ENCODE measurements around the gene XYLT1. TPM values are rescaled to one million over a fixed set of nuclear protein-coding genes. Genes with fewer than 3 reads are reported as not detected.

Gene XYLT1
- total and polyA plus RNA-seq, 10 of the 15 experiments (the other 5 are each of a cell fraction or from before 2014, with no cell fraction given): 0.88 to 14.8 (median 5.8) TPM

DNA sequence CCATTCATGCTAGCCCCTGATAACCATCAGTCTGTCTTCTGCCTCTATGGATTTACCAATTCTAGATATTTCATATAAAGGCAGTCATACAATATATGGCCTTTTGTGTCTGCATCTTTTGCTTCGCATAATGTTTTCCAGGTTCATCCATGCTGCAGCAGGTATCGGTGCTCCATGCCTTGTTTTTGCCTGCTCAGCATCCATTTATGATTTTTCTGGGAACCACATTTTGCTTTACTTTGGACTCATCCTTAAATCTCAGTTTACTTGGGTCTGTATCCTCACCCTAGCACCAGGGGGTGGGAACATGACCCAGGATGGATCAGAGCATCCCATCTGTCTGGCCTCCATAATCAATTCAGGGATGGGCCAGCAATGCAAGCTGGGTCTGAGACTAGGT is 325.7 kb downstream of the XYLT1 start:
- RAD21 ChIA-PET (ENCODE audit: unreplicated experiment): no interaction called here
- 80% methylated on average over 2 of the region's 2 CpGs for WGBS (ENCODE audit: insufficient coverage, insufficient replicate concordance, low lambda C conversion rate, missing lambda C conversion rate)
- BruUV-seq (replicated peaks): no TSS peak

More for the DNA sequence above, 325.7 kb downstream of the XYLT1 start:
- in situ Hi-C loops (cut with MboI): no loop called here
- Histone ChIP-seq H3K4me3 (no peak overlapping the region), H3K9me3 (replicated peaks; ENCODE audit: control insufficient read depth, insufficient read depth, low read length) (no peaks in the 10 kb centered on the region), H3K27me3 (replicated peaks in 1 of 2; ENCODE audit: control insufficient read depth in 2 of 2, insufficient read depth in 2 of 2, low read length in 1 of 2) (no peaks in the 10 kb centered on the region), H3K9ac (ENCODE audit: control insufficient read depth, insufficient read depth, low read length) (no peak overlapping the region), H3K36me3 (ENCODE audit: control insufficient read depth in 2 of 2, insufficient read depth in 2 of 2, low read length in 1 of 2) (no peaks in the 10 kb centered on the region; a peak in 2 of 4 replicates), H3K4me2 (ENCODE audit: control insufficient read depth, insufficient read depth) (no peak overlapping the region), H2AFZ (ENCODE audit: control insufficient read depth, low read depth, low read length) (no peak overlapping the region), H3K4me1 (ENCODE audit: control insufficient read depth, insufficient read depth, low read length) (no peaks in the 10 kb centered on the region), H3K79me2 (ENCODE audit: control insufficient read depth, insufficient read depth, low read length) (no peaks in the 10 kb centered on the region), H4K20me1 (ENCODE audit: control insufficient read depth, insufficient read depth) (no peaks in the 10 kb centered on the region; the same call in 1 of the 2 replicates), H3K27ac (ENCODE audit: control insufficient read depth, insufficient read depth) (no peak overlapping the region)
- DNase-seq (ENCODE audit: low read depth, low spot score) (no peak), ATAC-seq (no peak), FAIRE-seq (no peak)
- POLR2A ChIA-PET: no interaction called here
- SMC1A ChIA-PET (ENCODE audit: uncharacterized antibody, unreplicated experiment): no interaction called here
- intact Hi-C loops (cut with micrococcal nuclease; ENCODE audit: unreplicated experiment): no loop called here
- CTCF ChIA-PET: no interaction called here
- TF ChIP-seq BACH1 (IDR thresholded peaks at IDR 0.05; ENCODE audit: borderline replicate concordance) (no peak), CBX3 (IDR thresholded peaks at IDR 0.05; ENCODE audit: borderline replicate concordance, low read depth) (no peak), TARDBP (IDR thresholded peaks at IDR 0.05; ENCODE audit: borderline replicate concordance) (no peak), PML (IDR thresholded peaks at IDR 0.05; ENCODE audit: low read length) (no peak), EP300 (IDR thresholded peaks at IDR 0.05; ENCODE audit: borderline replicate concordance in 1 of 2, control insufficient read depth in 1 of 2, low read depth in 2 of 2, low read length in 2 of 2) (no peak), TAF1 (IDR thresholded peaks at IDR 0.05; ENCODE audit: borderline replicate concordance, low read depth, low read length) (no peak), BRCA1 (IDR thresholded peaks at IDR 0.05; ENCODE audit: low read depth, low read length) (no peak), GABPA (IDR thresholded peaks at IDR 0.05; ENCODE audit: low read depth) (no peak), SRF (IDR thresholded peaks at IDR 0.05; ENCODE audit: low read depth in 2 of 2, low read length in 2 of 2) (no peak), YY1 (IDR thresholded peaks at IDR 0.05; ENCODE audit: low read depth, low read length) (no peak)
- TF ChIP-seq, protein P1, sequence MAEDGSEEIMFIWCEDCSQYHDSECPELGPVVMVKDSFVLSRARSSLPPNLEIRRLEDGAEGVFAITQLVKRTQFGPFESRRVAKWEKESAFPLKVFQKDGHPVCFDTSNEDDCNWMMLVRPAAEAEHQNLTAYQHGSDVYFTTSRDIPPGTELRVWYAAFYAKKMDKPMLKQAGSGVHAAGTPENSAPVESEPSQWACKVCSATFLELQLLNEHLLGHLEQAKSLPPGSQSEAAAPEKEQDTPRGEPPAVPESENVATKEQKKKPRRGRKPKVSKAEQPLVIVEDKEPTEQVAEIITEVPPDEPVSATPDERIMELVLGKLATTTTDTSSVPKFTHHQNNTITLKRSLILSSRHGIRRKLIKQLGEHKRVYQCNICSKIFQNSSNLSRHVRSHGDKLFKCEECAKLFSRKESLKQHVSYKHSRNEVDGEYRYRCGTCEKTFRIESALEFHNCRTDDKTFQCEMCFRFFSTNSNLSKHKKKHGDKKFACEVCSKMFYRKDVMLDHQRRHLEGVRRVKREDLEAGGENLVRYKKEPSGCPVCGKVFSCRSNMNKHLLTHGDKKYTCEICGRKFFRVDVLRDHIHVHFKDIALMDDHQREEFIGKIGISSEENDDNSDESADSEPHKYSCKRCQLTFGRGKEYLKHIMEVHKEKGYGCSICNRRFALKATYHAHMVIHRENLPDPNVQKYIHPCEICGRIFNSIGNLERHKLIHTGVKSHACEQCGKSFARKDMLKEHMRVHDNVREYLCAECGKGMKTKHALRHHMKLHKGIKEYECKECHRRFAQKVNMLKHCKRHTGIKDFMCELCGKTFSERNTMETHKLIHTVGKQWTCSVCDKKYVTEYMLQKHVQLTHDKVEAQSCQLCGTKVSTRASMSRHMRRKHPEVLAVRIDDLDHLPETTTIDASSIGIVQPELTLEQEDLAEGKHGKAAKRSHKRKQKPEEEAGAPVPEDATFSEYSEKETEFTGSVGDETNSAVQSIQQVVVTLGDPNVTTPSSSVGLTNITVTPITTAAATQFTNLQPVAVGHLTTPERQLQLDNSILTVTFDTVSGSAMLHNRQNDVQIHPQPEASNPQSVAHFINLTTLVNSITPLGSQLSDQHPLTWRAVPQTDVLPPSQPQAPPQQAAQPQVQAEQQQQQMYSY (CRISPR knock-in tag; IDR thresholded peaks at IDR 0.05): no peak
- TF ChIP-seq, protein P2, sequence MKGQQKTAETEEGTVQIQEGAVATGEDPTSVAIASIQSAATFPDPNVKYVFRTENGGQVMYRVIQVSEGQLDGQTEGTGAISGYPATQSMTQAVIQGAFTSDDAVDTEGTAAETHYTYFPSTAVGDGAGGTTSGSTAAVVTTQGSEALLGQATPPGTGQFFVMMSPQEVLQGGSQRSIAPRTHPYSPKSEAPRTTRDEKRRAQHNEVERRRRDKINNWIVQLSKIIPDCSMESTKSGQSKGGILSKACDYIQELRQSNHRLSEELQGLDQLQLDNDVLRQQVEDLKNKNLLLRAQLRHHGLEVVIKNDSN (IDR thresholded peaks at IDR 0.05; ENCODE audit: borderline replicate concordance, extremely low read length, insufficient read depth, low read depth, low read length): no peak

Data from GM12878 (cell line).